Progenitor cell of endocrine pancreas (in vitro differentiated cells): ENCODE measurements around the gene TMEM163. TPM values are rescaled to one million over a fixed set of nuclear protein-coding genes. Genes with fewer than 3 reads are reported as not detected.
A peak's percentile ranks its signal among the peaks of the same experiment; 100 is the strongest.

ENCODE experiments used
- DNase-seq: peaks from one replicate; pipeline ENCODE4 v3.0.0; 2021; ENCODE audit warnings: low spot score; ENCODE audit not compliant: unreplicated experiment
- H3K27ac Mint-ChIP-seq: 2 replicates; pipeline ENCODE4 v1.8.0; 2021; ENCODE audit warnings: mild to moderate bottlenecking, moderate library complexity, mixed read lengths
- H3K27me3 Mint-ChIP-seq: 2 replicates; pipeline ENCODE4 v1.8.0; 2021; ENCODE audit warnings: mixed read lengths
- H3K36me3 Mint-ChIP-seq: 2 replicates; pipeline ENCODE4 v1.8.0; 2022; ENCODE audit warnings: mixed read lengths; ENCODE audit not compliant: insufficient read depth
- H3K4me1 Mint-ChIP-seq: 2 replicates; pipeline ENCODE4 v1.8.0; 2021; ENCODE audit warnings: low read depth, mixed read lengths
- H3K4me3 Mint-ChIP-seq: 2 replicates; pipeline ENCODE4 v1.8.0; 2021; ENCODE audit warnings: low read depth, mild to moderate bottlenecking, moderate library complexity, mixed read lengths
- H3K9me3 Mint-ChIP-seq: 2 replicates; pipeline ENCODE4 v1.8.0; 2021; ENCODE audit warnings: low read depth, mixed read lengths
- CTCF ChIP-seq: fragments of 200-600 bp; sonication (generic); IDR thresholded peaks from one replicate; pipeline ENCODE4 v1.5.0; 2021; ENCODE audit warnings: antibody characterized with exemption, mild to moderate bottlenecking; ENCODE audit not compliant: unreplicated experiment
- total RNA-seq: library from RNA; stranded (reverse); gene quantifications from 2 replicates; pipeline ENCODE4 v1.2.1, GENCODE V29; 2021

TMEM163 gene
- total RNA-seq, 1 donor from 2014 or later: 3.8 TPM

DNA sequence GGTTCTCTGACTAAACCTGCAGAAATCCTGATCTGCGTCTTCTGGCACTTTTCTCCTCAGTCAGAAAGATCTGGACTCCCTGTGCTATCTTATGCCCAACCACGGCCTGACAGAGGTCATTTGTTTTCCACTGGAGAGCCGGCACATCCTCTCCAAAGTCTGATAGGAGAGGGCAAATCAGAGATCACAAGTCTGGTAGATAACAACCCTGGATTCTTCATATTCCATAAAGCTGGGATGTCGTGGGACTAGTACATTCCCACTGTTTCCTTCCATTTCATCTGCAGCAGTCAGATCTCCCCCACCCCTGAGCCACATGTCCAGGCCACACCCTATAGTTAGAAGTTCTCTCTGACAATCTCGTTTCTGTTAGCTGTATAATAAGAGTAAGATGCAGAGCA, 308.0 kb downstream of the TMEM163 start:
- no peak for TF ChIP-seq CTCF
- H3K27me3 Mint-ChIP-seq: no peaks in the 10 kb centered on the region
- H3K4me3 Mint-ChIP-seq: no peak overlapping the region
- H3K36me3 Mint-ChIP-seq: peaks cover 6% of the 10 kb centered on the region
- H3K9me3 Mint-ChIP-seq: no peaks in the 10 kb centered on the region
- H3K4me1 Mint-ChIP-seq: peaks cover 58% of the 10 kb centered on the region
- no peak for DNase-seq
- H3K27ac Mint-ChIP-seq: peak overlapping the region; percentile 98

- no peaks in the 10 kb centered on the region for H3K27me3 Mint-ChIP-seq
- H3K36me3 Mint-ChIP-seq: peaks cover 4% of the 10 kb centered on the region
- TF ChIP-seq CTCF: no peak
- H3K27ac Mint-ChIP-seq: peak overlapping the region; percentile 46
- peaks cover 50% of the 10 kb centered on the region for H3K4me1 Mint-ChIP-seq
- no peaks in the 10 kb centered on the region for H3K9me3 Mint-ChIP-seq
- DNase-seq: no peak
- H3K4me3 Mint-ChIP-seq: no peak overlapping the region
These were observed 308.8 kb downstream of the TMEM163 start for GRCh38 chr2:134410006-134410405.

- TF ChIP-seq CTCF: no peak
- Mint-ChIP-seq H3K4me1 (peaks cover 39% of the 10 kb centered on the region), H3K27me3 (no peaks in the 10 kb centered on the region), H3K4me3 (no peak overlapping the region), H3K27ac (no peak overlapping the region), H3K9me3 (no peaks in the 10 kb centered on the region), H3K36me3 (peaks cover 12% of the 10 kb centered on the region)
- DNase-seq: no peak
These were observed 310.0 kb downstream of the TMEM163 start for GRCh38 chr2:134408791-134409190.

DNA sequence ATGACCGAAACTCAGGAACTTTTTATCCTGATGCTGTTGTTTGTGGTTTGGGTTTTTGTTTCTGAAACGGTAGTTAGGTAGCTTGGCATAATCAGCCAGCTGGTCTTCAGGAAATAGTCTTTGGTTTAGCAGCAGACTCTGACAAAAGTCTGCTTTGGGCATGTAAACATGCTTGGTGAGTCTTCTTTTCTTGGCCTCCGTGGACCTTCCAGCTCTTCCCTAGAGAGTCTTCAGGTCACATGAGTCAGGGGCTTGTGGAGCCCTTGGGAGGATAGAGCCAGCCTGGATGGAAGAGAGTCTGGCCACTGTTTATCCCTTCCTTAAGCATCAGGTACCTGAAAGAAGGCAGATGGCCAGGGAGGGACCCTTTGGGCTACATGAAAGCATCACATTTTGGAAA, 310.4 kb downstream of the TMEM163 start:
- Mint-ChIP-seq H3K36me3 (peaks cover 14% of the 10 kb centered on the region), H3K27ac (no peak overlapping the region), H3K27me3 (no peaks in the 10 kb centered on the region), H3K4me3 (no peak overlapping the region), H3K4me1 (peaks cover 35% of the 10 kb centered on the region), H3K9me3 (no peaks in the 10 kb centered on the region)
- DNase-seq: no peak
- TF ChIP-seq CTCF: no peak

DNA sequence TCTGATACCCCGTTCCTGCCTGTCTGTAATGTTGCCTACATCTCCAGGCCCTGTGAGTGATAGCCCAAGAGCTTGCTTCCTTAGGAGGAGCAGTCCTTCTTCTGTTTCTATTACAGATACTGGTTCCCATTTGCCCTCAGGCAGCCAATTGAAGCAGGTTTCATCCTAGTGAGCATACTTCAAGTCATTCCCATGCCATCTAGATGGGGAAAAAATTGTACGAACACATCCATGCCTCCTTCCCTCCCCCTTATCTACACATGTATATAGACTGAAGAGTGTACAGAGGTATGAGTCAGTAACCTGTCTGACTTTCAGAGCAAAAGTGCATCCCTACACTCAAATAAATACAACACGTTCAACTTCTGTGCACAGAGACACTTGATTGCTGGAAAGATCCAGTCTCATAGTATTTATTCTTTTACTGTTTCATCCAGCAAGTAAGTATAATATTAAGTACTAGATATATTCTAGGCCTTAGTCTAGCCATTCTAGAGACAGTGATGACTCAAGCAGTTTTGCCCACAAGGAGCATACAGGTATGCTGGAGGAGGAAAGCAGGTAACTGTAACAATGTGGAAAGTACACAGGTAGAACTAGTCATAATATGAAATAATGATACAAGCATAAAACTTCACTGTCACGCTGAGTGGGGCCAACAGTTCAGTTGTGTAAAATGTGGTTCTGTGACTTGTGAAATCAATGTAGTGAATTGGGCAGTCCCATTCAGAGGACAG, 311.5 kb downstream of the TMEM163 start:
- TF ChIP-seq CTCF: no peak
- H3K27ac Mint-ChIP-seq: peak overlapping the region; percentile 53

More for the DNA sequence above, 311.5 kb downstream of the TMEM163 start:
- Mint-ChIP-seq H3K4me1 (peaks cover 27% of the 10 kb centered on the region), H3K27me3 (no peaks in the 10 kb centered on the region), H3K4me3 (no peak overlapping the region), H3K9me3 (no peaks in the 10 kb centered on the region), H3K36me3 (peaks cover 16% of the 10 kb centered on the region)
- DNase-seq: no peak
